GM10248 (cell line): Measurements from ENCODE around the gene GAGE12G.

Experiments used
- CTCF ChIA-PET: fragments of 300-600 bp; sonication (Branson Sonifier 250); formaldehyde crosslinking; extraction: SDS; loops from one replicate; lab custom pipeline; 2021; ENCODE audit warnings: antibody characterized with exemption; lab: Yijun Ruan, JAX
- POLR2A ChIA-PET: fragments of 350-650 bp; sonication (Branson Sonifier 250); formaldehyde crosslinking; extraction: SDS; loops from one replicate; lab custom pipeline; 2020; ENCODE audit warnings: antibody characterized with exemption; lab: Yijun Ruan, JAX
- DNase-seq: peaks from one replicate; pipeline ENCODE4 v3.0.0; 2012; ENCODE audit errors: extremely low spot score
- TF ChIP-seq, protein P1 (sequence below): IDR thresholded peaks from 2 replicates; pipeline ENCODE4 v1.5.1; 2012; ENCODE audit warnings: mild to moderate bottlenecking, low read depth; ENCODE audit errors: extremely low read depth, missing control alignments, control extremely low read depth

Gene GAGE12G

DNA sequence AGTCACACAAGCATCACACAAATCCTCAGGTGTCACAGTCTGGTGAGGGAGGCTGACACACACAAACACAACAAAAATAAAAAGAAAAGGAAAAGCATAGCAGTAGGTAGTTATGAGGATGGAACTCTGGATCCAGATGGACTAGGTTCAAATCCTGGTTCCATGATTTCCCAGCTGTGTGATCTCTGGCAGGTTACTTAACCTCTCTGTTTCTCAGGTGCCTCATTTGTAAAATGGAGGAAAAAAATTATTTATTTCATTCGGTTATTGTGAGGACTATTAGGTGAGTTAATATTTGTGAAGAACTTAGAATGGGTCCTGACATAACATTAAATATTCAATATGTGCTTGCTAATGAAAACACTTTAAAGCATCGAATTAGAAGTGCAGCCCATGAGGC is 48.4 kb downstream of the GAGE12G start:
- ChIA-PET CTCF (no interaction called here), POLR2A (no interaction called here)
- TF ChIP-seq, protein P1, sequence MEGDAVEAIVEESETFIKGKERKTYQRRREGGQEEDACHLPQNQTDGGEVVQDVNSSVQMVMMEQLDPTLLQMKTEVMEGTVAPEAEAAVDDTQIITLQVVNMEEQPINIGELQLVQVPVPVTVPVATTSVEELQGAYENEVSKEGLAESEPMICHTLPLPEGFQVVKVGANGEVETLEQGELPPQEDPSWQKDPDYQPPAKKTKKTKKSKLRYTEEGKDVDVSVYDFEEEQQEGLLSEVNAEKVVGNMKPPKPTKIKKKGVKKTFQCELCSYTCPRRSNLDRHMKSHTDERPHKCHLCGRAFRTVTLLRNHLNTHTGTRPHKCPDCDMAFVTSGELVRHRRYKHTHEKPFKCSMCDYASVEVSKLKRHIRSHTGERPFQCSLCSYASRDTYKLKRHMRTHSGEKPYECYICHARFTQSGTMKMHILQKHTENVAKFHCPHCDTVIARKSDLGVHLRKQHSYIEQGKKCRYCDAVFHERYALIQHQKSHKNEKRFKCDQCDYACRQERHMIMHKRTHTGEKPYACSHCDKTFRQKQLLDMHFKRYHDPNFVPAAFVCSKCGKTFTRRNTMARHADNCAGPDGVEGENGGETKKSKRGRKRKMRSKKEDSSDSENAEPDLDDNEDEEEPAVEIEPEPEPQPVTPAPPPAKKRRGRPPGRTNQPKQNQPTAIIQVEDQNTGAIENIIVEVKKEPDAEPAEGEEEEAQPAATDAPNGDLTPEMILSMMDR: no peak
- DNase-seq: no peak
